Measurements from ENCODE around the gene PCOLCE2.

PCOLCE2 gene

DNA sequence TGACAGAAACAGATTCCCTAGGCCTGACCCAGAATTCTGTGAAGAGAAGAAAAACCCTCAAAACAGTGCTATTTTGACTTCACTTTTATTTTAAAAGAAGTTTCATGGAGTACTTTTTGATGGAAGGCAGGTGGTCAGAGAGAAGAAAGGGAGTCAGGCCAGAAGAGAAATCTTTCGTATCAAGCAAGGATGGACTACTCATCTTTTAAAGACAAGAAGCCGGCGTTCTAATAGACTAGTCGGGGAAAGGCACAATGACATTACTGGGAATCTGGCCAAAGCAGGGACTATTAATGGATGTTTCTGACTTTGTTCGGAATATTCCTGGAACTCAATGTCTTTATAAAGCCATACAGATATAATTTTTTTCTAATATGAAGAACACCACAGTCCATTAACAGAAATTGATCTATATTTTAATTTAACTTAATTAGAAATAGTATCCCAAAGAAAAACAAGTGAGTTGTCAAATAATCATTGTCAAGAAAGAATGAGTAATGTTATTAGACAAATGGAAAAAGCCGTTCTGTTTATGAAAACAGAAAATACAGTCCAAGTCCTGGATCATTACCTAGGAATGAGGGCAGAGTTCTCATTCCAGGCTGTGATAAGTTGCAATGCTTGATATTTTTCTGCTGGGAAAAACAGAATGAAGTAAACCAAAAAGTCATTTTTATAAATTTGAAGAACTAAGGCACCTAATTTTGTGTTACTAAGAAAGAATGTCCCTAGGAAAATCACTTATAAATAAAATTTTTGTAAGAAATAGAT, 23.7 kb upstream of the PCOLCE2 start:
- H3K4me1 Mint-ChIP-seq (ENCODE audit: low read depth): no peaks in the 10 kb centered on the region
- H3K36me3 Mint-ChIP-seq (ENCODE audit: low read depth): no peaks in the 10 kb centered on the region
- no peaks in the 10 kb centered on the region for H3K9me3 Mint-ChIP-seq
- H3K4me3 Mint-ChIP-seq: no peak overlapping the region
- H3K27me3 Mint-ChIP-seq (ENCODE audit: low read depth): peaks cover 36% of the 10 kb centered on the region
- no peak overlapping the region for H3K27ac Mint-ChIP-seq

DNA sequence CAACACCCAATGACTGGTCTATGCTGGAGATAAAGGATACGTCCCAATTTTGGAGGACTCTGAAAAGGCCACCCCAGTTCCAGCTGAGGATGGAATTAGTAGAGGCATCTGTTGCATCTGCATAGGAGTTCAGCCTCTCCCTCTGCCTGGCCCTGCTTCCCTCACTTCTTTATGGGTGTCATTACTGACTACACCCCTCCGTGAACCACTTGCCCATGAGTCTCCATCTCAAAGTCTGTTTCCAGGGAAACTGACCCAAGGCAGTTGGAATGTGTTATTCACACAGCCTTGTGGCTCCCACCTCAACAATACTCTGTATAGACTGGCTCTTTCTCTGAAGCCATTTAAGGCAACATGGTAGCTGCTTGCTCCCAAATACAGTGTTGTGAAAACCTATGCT, 21.4 kb upstream of the PCOLCE2 start:
- Mint-ChIP-seq H3K27ac (no peak overlapping the region), H3K4me3 (no peak overlapping the region), H3K36me3 (ENCODE audit: low read depth) (no peaks in the 10 kb centered on the region), H3K9me3 (no peaks in the 10 kb centered on the region), H3K4me1 (ENCODE audit: low read depth) (peaks cover under 1% of the 10 kb centered on the region), H3K27me3 (ENCODE audit: low read depth) (peaks cover 30% of the 10 kb centered on the region)

DNA sequence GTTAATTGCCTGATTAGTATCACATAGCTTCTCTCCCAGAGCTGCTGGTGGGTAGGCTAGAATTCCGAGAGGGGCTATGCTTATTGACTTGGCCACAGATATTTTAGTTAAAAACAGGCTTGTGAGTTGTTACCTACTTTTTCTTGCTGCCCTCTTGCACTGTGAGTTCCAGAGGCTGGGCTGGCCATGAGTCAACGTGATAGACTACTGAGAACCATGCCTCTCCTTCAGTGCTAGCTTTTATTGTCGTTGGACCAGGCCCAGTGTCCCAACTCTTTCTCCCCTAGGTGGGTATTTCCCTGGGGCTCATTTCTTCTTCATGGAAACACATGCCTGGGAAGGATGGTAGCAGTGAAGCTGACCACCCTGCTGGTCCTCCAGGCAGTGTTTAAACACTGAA, 20.4 kb upstream of the PCOLCE2 start:
- peaks cover 28% of the 10 kb centered on the region for H3K27me3 Mint-ChIP-seq (ENCODE audit: low read depth)
- H3K4me1 Mint-ChIP-seq (ENCODE audit: low read depth): peaks cover 7% of the 10 kb centered on the region
- no peaks in the 10 kb centered on the region for H3K36me3 Mint-ChIP-seq (ENCODE audit: low read depth)
- H3K27ac Mint-ChIP-seq: no peak overlapping the region
- no peaks in the 10 kb centered on the region for H3K9me3 Mint-ChIP-seq
- no peak overlapping the region for H3K4me3 Mint-ChIP-seq

DNA sequence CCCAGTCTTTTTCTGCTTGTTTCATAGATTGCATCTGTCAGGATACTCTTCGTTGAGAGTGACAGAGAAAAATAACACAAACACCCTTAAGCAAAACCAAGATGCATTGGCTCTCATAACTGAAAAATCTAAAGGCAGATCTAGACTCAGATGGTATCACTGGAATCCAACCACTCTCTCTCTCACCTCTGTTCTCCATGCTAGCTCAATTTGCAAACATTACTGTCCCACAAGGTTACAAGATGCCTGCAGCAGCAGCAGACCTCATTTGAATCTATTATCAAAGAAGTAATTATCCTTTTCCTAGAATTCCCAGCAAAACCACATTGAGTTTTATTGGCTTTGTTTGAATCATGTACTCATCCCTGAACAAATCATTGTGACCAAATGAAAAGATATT, 19.1 kb upstream of the PCOLCE2 start:
- H3K4me3 Mint-ChIP-seq: no peak overlapping the region
- no peak overlapping the region for H3K27ac Mint-ChIP-seq
- H3K9me3 Mint-ChIP-seq: no peaks in the 10 kb centered on the region
- peaks cover 7% of the 10 kb centered on the region for H3K4me1 Mint-ChIP-seq (ENCODE audit: low read depth)
- no peaks in the 10 kb centered on the region for H3K36me3 Mint-ChIP-seq (ENCODE audit: low read depth)
- H3K27me3 Mint-ChIP-seq (ENCODE audit: low read depth): peaks cover 20% of the 10 kb centered on the region

DNA sequence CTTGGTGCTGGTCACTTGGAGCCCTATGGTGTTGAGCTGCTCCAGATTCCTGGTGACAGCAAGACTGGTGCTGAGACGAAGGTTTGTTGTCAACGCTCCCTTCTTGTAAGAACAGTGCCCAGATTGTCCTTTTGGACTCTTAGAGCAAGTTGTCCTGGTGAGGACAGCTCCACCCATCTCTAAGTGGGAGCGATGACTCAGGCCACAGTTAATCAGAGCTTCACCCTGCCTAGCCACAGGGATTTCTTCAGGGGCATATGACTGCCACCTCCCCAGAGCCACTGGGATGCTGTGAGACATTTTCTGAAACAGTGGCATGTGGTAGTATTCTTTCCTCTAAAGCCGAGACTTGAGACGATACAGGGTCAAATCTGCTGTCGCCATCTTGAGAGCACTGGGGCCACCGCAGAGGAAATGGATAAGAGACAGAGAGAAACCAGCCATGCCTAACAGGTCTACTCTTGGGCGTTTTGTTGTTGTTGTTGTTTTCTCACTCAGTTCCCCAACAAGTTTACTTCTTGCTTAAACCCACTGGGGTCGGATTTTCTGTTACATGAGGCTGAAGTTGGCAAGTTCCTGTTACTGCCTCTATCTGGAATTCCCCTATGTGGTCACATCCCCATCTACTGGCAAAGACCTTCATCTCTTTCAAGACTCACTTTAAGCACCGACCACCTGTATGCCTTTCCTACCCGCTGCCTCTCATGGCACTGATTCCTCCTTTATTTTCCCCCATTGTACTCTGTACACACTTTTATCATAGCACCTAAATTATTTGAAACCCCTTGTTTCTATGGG, 16.0 kb upstream of the PCOLCE2 start:
- no peaks in the 10 kb centered on the region for H3K36me3 Mint-ChIP-seq (ENCODE audit: low read depth)
- peaks cover 7% of the 10 kb centered on the region for H3K4me1 Mint-ChIP-seq (ENCODE audit: low read depth)
- H3K9me3 Mint-ChIP-seq: no peaks in the 10 kb centered on the region
- H3K27me3 Mint-ChIP-seq (ENCODE audit: low read depth): peaks cover 17% of the 10 kb centered on the region
- H3K27ac Mint-ChIP-seq: no peak overlapping the region
- no peak overlapping the region for H3K4me3 Mint-ChIP-seq

DNA sequence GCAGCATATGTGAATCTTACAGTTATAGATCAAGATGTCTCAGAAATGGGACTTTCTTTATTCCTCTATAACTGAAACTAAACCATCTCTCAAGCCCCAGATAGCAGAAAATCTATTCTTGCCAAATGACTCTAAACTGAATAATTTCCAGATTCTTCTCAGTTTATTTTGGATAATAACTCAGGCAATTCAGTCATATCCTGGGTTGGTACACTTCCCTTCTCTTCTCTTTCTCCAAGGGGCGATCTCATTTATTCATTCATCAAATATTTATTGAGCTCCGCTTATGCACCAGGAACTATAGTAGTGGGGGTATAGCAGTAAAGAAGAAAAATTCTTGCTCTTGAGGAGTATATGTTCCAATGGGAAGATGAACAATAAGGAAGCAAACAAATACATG, 13.5 kb upstream of the PCOLCE2 start:
- H3K4me1 Mint-ChIP-seq (ENCODE audit: low read depth): peaks cover 7% of the 10 kb centered on the region
- H3K27ac Mint-ChIP-seq: no peak overlapping the region
- no peaks in the 10 kb centered on the region for H3K9me3 Mint-ChIP-seq
- peaks cover 25% of the 10 kb centered on the region for H3K27me3 Mint-ChIP-seq (ENCODE audit: low read depth)
- H3K4me3 Mint-ChIP-seq: no peak overlapping the region
- no peaks in the 10 kb centered on the region for H3K36me3 Mint-ChIP-seq (ENCODE audit: low read depth)

DNA sequence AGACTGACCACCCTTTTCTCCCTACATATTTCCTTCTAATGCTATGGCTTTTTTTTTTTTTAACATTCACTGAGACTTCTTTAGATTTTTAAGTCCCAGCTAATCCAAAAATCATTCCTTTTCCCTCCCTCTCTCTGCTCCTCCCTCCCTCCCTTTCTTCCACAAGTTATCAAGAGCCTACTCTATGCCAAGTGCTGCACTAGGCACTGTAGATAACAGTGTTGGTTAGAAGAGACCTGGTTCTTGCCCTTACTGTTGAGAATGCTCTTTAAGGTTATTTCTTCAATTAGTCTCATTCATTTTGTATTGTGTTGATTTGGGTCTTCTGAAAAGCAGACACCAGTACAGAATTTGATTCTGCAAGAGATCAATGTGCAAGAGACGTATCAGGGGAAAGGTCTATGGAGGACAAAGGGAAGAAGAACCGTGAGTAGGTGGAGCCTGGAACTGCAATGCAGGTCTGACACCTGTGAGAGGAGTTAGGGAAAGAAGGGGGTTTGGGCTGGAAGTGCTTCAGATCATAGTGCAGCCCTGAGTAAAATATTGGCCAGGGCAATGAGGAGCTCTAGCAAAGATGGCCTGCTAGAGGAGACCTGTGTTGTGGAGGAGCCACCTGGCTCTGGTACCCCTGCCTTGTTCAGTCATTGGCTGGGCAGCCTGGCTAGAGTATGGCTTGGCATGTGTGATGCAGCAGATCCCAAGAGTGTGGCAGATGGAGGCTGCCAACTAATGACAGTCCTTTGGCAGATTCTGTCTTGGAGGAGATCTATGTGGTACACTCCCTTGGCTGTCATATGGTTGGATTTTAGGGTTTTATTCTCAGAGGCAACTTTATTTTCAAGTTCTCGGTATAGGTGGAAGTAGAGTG, 9.7 kb upstream of the PCOLCE2 start:
- no peak overlapping the region for H3K4me3 Mint-ChIP-seq
- no peaks in the 10 kb centered on the region for H3K36me3 Mint-ChIP-seq (ENCODE audit: low read depth)
- H3K9me3 Mint-ChIP-seq: no peaks in the 10 kb centered on the region
- H3K4me1 Mint-ChIP-seq (ENCODE audit: low read depth): no peaks in the 10 kb centered on the region
- H3K27ac Mint-ChIP-seq: no peak overlapping the region
- H3K27me3 Mint-ChIP-seq (ENCODE audit: low read depth): peaks cover 30% of the 10 kb centered on the region

DNA sequence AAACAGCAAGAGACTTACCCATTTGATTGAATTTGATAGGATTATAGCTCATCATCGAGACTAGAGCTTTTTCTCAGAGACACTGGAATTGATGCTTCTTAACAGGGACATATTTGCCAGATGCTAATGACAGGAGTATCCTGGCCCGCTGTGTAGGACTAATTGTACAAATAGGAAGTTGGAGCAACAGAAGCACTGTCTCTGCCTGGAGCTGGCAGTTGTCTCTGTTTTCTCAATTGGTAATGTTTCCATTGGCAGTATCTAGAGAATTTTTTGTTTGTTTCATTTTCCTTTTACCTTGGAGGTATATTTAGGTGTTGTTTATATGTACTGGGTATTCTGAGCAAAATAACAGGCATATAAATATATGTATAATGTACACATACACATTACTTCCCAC, 8.9 kb upstream of the PCOLCE2 start:
- Mint-ChIP-seq H3K4me3 (no peak overlapping the region), H3K27ac (no peak overlapping the region), H3K9me3 (no peaks in the 10 kb centered on the region), H3K36me3 (ENCODE audit: low read depth) (no peaks in the 10 kb centered on the region), H3K4me1 (ENCODE audit: low read depth) (no peaks in the 10 kb centered on the region), H3K27me3 (ENCODE audit: low read depth) (peaks cover 30% of the 10 kb centered on the region)

DNA sequence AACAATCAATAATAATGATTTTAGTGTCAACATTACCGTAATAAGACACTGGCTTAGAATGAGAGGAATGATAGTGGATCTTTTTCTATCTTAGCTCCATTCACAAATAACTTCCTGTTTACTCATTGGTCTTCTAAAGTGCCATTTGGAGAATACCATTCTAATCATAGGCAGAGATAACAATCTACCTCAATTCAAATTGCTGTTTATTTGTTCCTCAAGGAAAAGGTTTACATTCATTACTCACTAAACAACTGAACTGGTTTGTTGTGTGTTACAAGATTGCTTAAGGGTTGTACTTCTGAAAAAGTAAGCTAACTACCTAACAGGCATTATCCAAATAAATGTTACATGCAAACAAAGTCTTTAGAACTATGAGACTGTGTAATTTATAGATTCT, 8.1 kb upstream of the PCOLCE2 start:
- Mint-ChIP-seq H3K36me3 (ENCODE audit: low read depth) (no peaks in the 10 kb centered on the region), H3K27me3 (ENCODE audit: low read depth) (peaks cover 30% of the 10 kb centered on the region), H3K4me1 (ENCODE audit: low read depth) (no peaks in the 10 kb centered on the region), H3K9me3 (no peaks in the 10 kb centered on the region), H3K27ac (no peak overlapping the region), H3K4me3 (no peak overlapping the region)

DNA sequence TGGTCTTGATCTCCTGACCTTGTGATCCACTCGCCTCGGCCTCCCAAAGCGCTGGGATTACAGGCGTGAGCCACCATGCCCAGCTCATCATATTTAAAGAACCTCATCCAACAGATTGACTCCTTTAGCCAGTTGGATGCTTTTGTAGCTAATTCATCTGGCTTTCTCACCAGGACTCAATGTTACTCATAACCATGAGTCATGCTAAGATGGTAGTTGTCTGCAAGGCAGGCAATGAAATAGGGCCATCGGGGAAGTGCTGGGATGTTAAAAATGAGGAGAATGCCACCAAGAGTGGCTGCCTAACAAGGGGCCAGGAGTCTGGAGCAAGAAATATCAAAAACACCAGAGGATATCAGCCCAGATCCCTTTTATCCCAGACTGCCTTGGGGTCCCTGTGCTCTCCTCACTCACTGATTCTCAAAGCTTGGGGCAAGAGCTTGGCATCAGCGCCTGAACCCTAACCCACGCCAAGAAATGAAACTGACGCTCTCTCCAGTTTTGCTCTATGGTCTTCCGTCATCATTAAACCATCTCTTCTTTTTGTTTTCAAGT, 7.4 kb upstream of the PCOLCE2 start:
- peaks cover 33% of the 10 kb centered on the region for H3K27me3 Mint-ChIP-seq (ENCODE audit: low read depth)
- H3K27ac Mint-ChIP-seq: no peak overlapping the region
- H3K4me1 Mint-ChIP-seq (ENCODE audit: low read depth): no peaks in the 10 kb centered on the region
- H3K4me3 Mint-ChIP-seq: no peak overlapping the region
- no peaks in the 10 kb centered on the region for H3K36me3 Mint-ChIP-seq (ENCODE audit: low read depth)
- no peaks in the 10 kb centered on the region for H3K9me3 Mint-ChIP-seq

DNA sequence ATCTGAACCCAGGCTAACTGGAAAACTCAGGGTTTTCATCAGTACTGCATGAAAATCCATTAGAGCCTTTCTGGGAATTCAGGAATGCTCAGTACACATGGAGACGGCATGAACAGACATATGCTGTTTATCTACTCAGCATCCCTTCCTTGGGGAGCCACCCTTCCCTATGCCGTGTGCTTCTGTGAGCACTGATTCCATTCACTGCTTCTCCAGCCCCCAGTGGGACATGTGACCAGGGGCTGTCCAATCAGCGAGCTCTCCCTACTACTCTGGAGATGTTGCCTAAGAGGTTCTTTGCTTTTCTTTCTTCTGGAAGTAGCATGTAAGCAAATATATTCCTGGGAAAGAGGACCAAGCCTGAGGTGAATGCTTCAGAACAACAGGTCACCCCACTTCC, 5.6 kb upstream of the PCOLCE2 start:
- Mint-ChIP-seq H3K27me3 (ENCODE audit: low read depth) (peaks cover 46% of the 10 kb centered on the region), H3K4me3 (no peak overlapping the region), H3K4me1 (ENCODE audit: low read depth) (peaks cover under 1% of the 10 kb centered on the region), H3K27ac (no peak overlapping the region), H3K9me3 (no peaks in the 10 kb centered on the region), H3K36me3 (ENCODE audit: low read depth) (no peaks in the 10 kb centered on the region)

DNA sequence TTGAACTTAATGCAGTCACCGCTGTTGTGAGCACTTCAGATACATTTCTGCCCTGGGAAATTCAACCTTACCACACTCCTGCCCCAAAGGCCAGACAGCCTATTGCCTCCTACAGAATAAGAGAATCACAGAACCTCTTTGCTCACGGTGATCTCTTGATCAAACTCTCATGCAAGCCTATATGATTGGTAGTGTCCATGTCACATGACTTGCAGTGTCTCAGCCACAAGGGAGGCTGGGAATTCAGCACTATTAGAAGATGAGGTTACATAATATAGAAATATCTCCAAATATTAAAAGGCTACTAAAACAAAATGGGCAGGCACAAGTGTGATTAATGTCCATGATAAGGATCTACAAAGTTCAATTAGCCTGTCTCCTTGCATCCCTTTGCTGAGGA, 3.8 kb upstream of the PCOLCE2 start:
- Mint-ChIP-seq H3K9me3 (no peaks in the 10 kb centered on the region), H3K4me3 (no peak overlapping the region), H3K36me3 (ENCODE audit: low read depth) (no peaks in the 10 kb centered on the region), H3K4me1 (ENCODE audit: low read depth) (peaks cover 9% of the 10 kb centered on the region), H3K27me3 (ENCODE audit: low read depth) (peaks cover 42% of the 10 kb centered on the region), H3K27ac (no peak overlapping the region)

DNA sequence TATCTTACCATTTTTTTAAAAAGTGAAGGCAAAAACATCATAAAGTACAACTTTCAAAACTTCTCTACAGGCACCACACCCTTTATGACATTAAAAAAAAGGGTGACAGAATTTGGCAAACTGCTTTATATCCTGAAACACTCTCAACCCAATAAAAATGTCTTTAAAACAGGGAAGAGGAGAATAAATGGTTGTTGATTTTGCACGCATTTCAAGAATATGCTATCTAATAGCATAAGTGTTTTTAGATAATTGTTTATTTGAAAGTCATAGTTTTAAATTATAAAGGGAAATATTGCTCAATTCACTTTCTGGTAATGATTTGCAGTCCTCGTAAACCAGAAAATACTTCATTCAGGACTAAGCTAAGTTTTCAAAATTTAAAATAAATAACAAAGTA, 1.7 kb upstream of the PCOLCE2 start:
- Mint-ChIP-seq H3K4me1 (ENCODE audit: low read depth) (peaks cover 9% of the 10 kb centered on the region), H3K4me3 (no peak overlapping the region), H3K36me3 (ENCODE audit: low read depth) (no peaks in the 10 kb centered on the region), H3K9me3 (no peaks in the 10 kb centered on the region), H3K27me3 (ENCODE audit: low read depth) (peaks cover 54% of the 10 kb centered on the region), H3K27ac (no peak overlapping the region)

DNA sequence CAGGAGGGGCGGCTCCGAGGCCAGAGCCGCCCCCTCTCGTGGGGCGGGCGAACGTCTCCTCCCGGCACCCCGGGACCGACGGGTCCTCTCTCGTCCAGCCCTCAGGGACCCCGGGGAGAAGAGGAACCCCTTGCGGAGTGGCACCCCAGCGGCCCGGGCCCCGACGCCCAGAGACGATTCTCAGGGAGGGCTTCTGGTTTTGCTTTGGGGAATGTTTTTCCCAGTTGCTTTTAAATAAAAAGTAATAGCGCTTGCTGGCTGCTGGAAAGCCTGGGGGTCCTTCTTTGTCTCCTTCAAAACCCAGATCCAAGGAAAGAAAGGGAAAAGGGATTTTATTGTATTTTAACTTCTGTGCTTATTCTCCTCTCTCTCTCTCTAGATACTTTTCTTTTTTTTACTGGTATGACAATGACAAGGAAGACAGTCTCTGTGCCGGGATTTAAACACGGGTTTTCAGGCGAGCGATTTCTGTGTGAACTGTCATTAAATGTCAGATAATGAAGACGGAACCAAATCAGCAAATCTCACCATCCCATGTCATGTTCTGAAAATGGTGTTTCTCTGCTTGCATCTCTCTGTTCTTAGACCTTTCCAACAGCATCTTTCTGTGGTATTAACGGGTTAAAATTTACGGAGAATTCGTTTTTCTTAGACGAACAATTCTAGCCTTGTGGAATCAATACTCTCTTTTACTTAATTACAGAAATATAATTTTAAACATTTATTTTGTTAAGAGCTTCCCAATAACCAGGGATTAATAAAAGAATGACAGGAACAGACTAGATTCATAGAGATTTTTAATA, 530 bp upstream of the PCOLCE2 start:
- Mint-ChIP-seq H3K4me1 (ENCODE audit: low read depth) (peaks cover 9% of the 10 kb centered on the region), H3K36me3 (ENCODE audit: low read depth) (no peaks in the 10 kb centered on the region)

More for the DNA sequence above, 530 bp upstream of the PCOLCE2 start:
- H3K27me3 Mint-ChIP-seq (ENCODE audit: low read depth): peaks cover 62% of the 10 kb centered on the region
- H3K9me3 Mint-ChIP-seq: no peaks in the 10 kb centered on the region
- H3K27ac Mint-ChIP-seq: no peak overlapping the region
- H3K4me3 Mint-ChIP-seq: peak overlapping the region; percentile 55

Data from T-helper 1 cell treated with Interleukin-12 subunit alpha and Interleukin-12 subunit beta and Interleukin-4 antibody, amounts not matched to agents 30 μg/mL and 1 μg/mL, for 36 hours (primary cell).